GM18868 (cell line): ENCODE results near the gene EXPH5.

Experiments
- ATAC-seq: cut with Tn5 transposase; IDR thresholded peaks from one replicate; pipeline ENCODE4 v1.9.1; 2021; ENCODE audit warnings: mild to moderate bottlenecking, moderate library complexity; ENCODE audit not compliant: unreplicated experiment

Gene EXPH5

DNA sequence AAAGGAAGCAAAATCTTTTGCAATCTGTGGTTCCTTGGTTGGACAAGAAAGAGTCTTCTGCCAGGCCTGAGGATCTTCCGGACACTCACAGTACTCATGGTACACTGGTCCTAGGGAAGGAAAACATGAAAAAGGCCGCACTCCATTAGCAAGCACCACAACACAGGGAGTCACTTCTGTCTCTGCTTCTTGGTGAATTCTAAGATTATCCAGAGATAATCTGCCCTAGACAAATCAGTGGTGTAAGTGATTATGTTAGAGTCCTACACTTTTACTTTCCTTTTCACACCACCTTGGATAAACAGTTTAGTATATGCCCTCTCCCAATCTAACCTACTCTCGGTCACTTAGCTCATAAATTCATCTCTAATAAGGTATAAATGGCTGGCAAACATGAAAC, 107.2 kb downstream of the EXPH5 start:
- ATAC-seq, result no peak

DNA sequence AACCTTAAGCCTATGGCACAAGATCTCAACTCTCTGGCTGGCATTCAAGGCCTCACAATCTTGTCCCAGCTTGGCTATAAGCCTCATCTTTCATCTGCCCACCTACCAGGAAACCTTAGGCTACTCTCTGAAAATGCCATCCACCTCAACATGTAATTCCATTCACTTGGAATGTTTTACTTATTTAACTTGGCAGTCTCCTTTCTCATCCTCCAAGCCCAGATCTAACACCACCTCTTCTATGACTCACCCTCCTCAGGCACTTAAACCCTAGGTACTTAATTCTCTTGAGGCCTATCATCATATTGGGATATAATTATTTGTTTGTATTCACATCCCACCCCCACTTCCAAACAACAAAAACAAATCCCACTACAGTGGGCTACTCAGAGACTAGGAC, 110.4 kb downstream of the EXPH5 start:
- ATAC-seq, result no peak

DNA sequence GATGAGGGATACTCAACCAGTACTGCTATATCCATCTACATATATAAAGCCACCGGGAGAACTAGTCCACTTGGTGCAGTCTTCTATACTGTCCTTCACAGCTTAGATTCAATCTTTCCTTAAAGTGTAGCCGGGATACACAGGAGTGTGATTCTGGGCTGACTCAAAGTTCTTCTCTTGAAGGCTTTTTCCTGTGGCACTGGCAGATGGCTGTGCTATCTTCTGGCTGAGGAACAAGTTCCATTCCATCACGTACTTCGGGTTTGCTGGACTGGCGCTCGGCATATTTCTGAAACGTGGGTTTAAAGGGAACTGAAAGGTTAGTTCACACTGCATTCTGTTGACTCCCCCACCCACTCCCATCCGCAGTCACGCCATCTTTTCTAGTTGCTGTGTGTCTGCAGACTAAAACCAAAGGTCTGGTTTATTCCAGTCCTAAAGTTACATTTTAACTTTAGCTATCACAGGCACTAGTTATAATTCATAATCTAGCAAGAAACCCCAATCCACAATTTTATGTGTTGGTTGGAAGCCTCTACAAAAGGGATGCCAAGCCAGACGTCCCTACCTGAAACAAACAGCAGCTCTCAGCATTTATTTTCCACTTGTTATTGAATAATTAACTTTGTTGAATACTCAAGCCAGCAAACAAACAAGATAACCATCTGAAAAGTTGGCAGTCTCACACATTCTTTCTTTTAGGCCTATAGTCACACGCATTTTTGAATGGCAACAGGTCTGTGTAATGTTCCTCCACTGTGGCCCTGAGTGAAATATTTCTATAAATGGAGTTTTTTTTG, 118.7 kb downstream of the EXPH5 start:
- ATAC-seq, result no peak

DNA sequence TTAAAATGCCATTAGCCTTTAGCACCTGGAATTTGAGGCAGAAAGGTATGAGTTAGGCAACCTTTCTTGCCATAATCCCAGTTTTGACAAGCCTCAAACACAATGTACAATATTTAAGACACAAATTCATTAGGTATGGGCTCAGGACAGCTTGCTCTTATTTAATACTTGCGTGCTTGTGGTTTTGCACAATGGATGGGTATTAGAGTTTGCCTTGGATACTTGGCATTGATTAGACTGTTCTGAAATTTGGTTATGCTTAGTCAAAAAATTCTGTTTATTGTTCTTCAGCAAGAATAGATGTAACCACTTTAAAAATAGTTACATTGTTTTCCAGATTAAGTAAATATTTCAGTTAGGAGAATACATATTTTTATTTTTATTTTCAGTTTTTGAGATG, 120.9 kb downstream of the EXPH5 start:
- no peak for ATAC-seq

DNA sequence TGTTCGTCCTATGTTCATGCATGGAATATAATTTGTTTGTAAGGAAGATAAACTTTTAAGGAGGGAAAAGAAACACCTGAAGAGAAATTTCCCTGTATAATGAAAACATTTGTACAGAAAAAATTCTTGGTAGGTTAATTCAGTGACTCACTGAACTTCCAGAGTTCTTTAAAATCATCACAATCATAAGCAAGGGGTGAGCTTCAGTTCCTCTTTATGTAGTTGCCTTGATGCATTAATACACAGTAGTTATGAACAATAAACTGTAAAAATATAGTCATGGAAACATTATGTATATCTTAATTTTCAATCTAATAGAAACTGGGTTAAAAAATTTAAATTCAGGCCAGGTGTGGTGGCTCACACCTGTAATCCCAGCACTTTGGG, 125.1 kb downstream of the EXPH5 start:
- no peak for ATAC-seq

DNA sequence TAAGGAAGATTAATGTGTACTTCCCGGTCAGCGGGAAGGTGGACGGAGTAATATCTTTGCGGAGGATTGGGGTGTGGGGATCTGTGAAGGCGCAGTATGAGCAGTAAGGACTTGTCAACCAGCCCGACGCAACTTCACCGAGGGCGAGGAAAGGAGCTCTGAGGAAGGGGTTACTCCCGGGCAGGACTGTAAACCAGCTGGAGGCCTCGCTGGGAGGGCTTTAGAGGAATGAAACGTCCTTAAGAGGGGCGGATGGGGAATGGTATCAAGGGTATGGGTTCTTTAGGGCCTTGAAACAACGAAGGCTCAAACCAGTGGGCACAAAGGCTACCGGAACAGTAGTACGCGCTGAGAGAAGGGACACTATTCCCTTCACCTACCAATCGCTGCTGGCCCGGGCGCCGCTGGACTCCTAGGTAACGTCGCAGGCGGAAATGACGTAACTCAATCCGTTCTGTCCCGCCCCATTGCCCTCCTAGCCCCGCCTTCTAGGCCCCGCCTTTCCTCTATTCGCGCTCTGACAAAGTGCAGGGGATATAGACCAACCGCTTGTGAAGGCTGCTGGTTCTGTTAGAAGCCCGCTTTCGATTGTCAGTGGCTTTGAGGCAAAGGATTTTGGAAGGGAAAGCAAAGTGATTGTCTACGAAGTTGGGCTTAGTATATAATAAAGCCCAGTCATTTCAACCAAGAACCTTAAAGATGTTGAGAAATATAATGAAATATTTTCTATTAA, 126.3 kb downstream of the EXPH5 start, which contains the start of gene C11orf65:
Gene C11orf65 (minus strand): TSS at position 439 of the 733 bp plus-strand sequence. CDS start 5,970 bp downstream, outside the sequence.
- peak; percentile 99 for ATAC-seq

DNA sequence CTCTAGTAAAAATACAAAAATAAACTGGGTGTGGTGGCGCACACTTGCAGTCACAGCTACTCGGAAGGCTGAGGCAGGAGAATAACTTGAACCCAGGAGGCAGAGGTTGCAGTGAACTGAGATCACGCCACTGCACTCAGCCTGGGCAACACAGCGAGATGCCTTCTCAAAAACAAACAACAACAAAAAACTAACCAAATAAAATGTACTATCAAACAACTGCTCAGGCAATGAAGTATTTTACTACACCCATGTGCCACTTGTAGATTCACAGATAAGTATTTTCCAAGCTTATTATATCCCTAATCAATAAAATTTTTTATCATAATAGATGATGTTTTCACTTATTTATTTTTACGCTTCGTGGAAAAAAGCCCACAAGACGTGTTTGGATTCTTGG, 127.2 kb downstream of the EXPH5 start:
- no peak for ATAC-seq
